HG02588 (cell line): ENCODE measurements around the gene COQ8A.

Source experiments
- ATAC-seq: cut with Tn5 transposase; IDR thresholded peaks from one replicate; pipeline ENCODE4 v1.9.1; 2021; ENCODE audit warnings: mild to moderate bottlenecking, moderate library complexity; ENCODE audit not compliant: unreplicated experiment

Gene COQ8A

DNA sequence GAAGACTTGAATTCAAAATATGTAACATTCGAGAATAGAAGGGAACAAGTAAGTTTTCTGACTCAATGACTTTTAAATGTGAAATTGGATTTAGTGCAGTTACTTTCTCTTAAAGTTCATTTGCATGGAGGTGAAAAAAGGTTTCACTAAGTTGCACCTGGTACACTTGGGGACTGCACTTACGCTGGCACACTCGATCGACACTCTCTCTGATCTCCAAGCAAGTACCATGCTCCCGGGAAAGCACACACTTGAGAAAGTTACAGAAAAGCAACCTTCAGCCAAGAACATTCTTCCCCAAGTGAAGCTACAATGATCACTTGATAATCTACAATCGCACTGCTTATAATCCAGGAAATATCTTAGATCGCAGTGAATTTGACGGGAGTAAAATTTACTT, 63.1 kb downstream of the COQ8A start:
- ATAC-seq: no peak

DNA sequence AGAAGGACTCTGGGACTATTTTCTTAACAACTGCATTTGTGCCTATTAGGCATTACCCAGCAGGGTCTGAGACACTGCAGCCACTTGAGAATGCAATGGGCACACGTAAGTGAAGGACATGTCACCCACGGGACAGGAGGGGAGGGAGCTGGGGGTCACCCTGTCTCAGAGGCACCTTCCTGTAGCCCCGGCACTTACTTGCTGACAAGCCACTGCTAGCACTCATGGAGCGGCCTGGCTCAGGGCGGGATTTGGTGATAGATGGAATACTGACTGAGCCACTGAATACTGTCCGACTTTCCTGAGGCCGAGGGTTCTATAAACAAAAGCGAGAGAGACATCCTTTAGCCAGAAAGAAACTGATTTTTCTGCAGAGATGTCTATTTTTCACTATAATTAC, 64.7 kb downstream of the COQ8A start:
- ATAC-seq: no peak

DNA sequence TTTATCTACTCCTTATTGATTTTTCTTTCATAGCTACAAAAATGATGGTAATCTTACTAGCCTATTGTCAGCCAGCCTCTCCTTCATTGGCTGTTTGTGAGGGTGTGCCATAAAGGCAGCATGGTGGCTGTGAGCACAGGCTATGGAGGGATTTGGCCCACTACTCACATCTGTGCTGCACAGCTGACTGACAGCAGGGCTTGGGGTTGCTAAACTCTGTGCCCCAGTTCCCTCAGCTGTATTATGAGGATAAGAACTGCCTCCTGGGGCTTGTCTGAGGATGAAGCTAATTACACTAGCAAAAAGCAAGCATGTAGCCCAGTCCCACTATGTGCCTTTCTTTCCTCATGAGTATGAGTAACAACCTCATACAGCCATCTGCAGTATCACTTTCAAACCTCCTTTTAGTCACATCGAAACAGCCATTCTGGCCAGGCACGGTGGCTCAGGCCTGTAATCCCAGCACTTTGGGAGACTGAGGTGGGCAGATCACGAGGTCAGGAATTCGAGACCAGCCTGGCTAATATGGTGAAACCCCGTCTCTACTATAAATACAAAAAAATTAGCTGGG, 66.2 kb downstream of the COQ8A start:
- no peak for ATAC-seq

DNA sequence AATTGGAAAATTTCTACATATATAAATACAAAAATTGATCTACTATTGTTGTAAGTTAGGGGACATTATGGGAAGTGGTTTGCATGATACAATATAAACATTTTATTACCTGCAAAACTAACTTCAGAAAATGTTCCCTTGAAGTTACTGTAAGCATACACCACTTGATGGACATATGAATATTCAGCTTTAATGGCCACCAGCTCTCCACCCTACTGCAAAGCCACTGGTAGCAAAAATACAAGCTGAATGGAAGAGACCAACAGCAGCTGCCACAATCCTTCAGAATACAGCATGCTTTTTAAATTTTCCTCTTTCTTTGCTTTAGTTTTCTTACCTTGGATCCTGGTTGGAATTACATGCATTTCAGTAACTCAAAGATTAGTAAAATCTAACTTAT, 69.8 kb downstream of the COQ8A start:
- ATAC-seq: no peak

DNA sequence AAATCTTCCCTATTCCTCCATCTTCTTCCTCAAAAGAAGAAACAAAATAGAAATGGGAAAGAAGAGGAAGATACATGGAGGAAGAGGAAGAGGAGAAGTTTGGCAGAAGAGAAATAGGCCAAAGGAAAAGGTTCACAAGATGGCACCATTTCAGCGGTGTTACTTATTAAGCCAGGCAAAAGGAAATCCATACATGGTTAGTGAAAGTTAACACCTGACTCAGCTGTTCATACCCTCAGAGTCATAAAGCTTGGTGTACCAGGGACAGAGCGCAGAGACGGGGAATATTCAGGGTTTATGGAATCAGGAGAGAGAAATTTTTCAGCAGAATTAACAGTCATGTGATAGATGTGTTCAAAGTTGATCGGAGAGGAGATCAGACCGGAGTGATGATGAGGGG, 70.6 kb downstream of the COQ8A start:
- no peak for ATAC-seq

DNA sequence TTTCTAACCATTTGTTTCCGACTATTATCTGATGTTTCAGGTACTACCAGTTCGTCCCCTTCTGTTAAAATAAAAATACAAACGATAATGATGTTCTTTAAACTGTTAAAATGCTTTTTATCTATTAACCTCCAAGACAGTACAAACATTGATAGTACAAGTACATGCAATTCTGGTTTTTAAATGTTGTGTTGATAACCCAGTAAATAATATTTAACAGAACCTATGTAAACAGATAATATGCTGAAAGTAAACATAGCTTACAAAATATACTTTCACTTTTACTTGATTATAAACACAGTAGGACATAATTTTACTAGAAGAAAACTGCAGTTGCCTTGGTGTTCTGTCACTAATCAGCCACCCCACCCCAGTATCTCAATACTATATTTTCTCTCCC, 76.9 kb downstream of the COQ8A start:
- ATAC-seq: no peak

DNA sequence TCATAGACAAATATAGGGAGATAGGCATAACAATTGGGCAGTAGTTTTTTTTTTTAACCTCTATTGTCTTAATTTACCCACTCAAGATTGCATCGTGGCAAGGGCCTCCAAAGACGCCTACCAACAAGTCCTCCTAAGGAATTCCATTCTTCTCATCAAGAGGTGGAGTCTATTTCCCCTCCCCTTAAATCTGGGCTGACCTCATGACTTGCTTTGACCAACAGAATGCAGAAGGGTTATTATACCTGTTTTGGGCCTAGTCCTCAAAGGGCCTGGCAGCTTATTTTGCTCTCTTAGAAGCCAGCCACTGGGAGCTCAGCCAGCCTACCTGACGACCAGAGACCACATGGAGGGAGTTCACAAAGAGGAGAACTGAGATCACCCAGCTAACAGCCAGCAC, 92.3 kb downstream of the COQ8A start:
- ATAC-seq: no peak

DNA sequence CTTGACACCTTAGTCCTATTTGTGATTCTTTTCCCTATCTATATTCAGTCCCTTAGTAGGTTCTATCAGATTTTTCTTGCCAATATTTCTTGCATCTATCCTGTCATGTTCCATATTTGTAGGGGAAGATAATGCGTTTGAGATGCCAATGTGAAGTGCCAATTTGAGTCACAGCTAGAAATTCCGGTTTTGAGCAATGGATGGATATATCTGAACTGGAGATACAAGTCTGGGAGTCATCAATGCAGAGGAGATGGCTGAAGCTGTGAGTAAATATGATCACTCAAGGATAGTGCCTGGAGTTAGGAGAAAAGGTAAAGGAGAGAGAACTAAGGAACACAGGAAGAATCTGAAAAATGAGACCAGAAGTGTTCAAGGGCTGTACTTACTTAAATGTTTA, 93.8 kb downstream of the COQ8A start:
- ATAC-seq: no peak

DNA sequence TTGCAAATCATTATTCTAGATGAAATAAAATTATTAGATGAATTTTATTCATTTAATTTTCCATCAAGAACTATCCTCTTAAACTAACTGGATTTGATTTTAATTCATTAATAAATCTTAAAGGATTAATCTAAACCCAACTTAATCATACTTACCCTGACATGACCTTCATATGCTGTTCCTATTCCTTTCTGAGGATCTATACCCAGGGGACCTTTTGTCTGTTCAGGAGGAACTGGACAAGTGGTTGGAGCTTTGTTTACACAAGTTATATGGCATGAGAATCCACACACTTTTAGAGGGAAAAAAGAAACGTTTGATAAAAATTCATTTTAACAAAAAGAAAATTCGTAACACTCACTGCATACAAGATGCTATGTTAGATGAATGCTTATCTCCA, 95.2 kb downstream of the COQ8A start:
- ATAC-seq: no peak

DNA sequence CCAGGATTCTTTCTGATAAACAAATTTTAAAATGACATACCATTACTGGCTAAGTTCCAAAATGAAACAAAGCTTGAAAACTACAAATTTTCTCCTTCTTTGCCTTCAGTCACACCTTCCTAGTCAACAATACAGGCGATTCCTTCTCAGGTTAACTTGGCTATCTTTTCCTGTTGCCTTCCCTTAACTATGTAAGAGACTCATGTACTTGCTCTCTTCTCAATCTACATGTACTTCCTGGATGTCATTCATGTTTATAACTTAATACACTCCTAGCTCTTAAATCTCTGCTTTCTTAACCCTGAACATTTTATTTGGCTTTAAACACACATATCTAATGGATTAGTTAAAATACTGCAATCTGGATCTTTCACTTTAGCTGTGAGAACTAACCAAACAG, 97.0 kb downstream of the COQ8A start:
- ATAC-seq: no peak
